HCT116 (cell line): ENCODE data around the gene DRD2. TPM values are rescaled to one million over a fixed set of nuclear protein-coding genes. Genes with fewer than 3 reads are reported as not detected.

Source experiments
- ATAC-seq: fragments of 200-7000 bp; cut with Tn5 transposase; 2 replicates; pipeline ENCODE4 v1.9.1; 2020; ENCODE audit warnings: mild to moderate bottlenecking, moderate library complexity
- BruUV-seq: library from RNA; stranded (reverse); fragments of 400-500 nt; replicated peaks from 2 replicates; lab custom pipeline; 2021; lab: Mats Ljungman, UMichigan
- CTCF ChIA-PET: fragments of 300-600 bp; sonication (Branson Sonifier 250); formaldehyde crosslinking; loops from one replicate; lab custom pipeline; 2021; ENCODE audit warnings: antibody characterized with exemption; lab: Charles Lee
- POLR2A ChIA-PET: fragments of 300-600, 350-600 bp; sonication (Branson Sonifier 250); formaldehyde crosslinking; loops from one replicate; lab custom pipeline; 2021; ENCODE audit warnings: antibody characterized with exemption; lab: Charles Lee
- RAD21 ChIA-PET, 2 experiments: fragments of 300-600 bp; sonication (Branson Sonifier 250); formaldehyde crosslinking; loops; one replicate each; lab custom pipeline; 2023; ENCODE audit warnings: low total read pairs in 2 of 2; ENCODE audit not compliant: uncharacterized antibody in 2 of 2, unreplicated experiment in 2 of 2, low non-redundant PET in 1 of 2; lab: Charles Lee
- DNase-seq: peaks from one replicate; pipeline ENCODE4 v3.0.0-alpha.2; 2010; ENCODE audit warnings: low read depth, low spot score
- H2AFZ ChIP-seq: fragments of 200-600 bp; shearing (Covaris generic), sonication (generic); 2 replicates; pipeline ENCODE4 v1.6.1; 2017; ENCODE audit warnings: low read depth, mixed run types, mixed read lengths, antibody characterized with exemption, low read length; ENCODE audit not compliant: poor library complexity, severe bottlenecking
- H3K27ac ChIP-seq: 2 replicates; pipeline ENCODE4 v1.5.1; 2012; ENCODE audit warnings: low read depth, low read length
- H3K27me3 ChIP-seq: fragments of 200-600 bp; sonication (generic); 2 replicates; pipeline ENCODE4 v1.6.1; 2016; ENCODE audit warnings: mixed run types, low read length, mixed read lengths; ENCODE audit not compliant: insufficient read depth
- H3K36me3 ChIP-seq, 2 experiments: fragments of 200-500 bp in 1 of 2; fragments of 200-600 bp in 1 of 2; sonication (Bioruptor generic) in 1 of 2; sonication (generic) in 1 of 2; 2 replicates each; pipeline versions ENCODE4 v1.5.1 to v1.6.1; 2014 to 2016; ENCODE audit warnings: low read length in 2 of 2, inconsistent platforms in 1 of 2, mixed read lengths in 1 of 2, mixed run types in 1 of 2; ENCODE audit not compliant: insufficient read depth in 2 of 2, control insufficient read depth in 1 of 2
- H3K4me1 ChIP-seq, 2 experiments: fragments of 200-600 bp in 1 of 2; sonication (generic) in 1 of 2; 2 replicates each; pipeline versions ENCODE4 v1.5.1 to v1.6.1; 2012 to 2017; ENCODE audit warnings: low read length in 2 of 2, inconsistent platforms in 1 of 2, mild to moderate bottlenecking in 1 of 2, mixed read lengths in 1 of 2, mixed run types in 1 of 2, moderate library complexity in 1 of 2; ENCODE audit not compliant: insufficient read depth in 2 of 2, control insufficient read depth in 1 of 2
- H3K4me2 ChIP-seq: fragments of 200-600 bp; sonication (generic); 2 replicates; pipeline ENCODE4 v1.6.1; 2017; ENCODE audit warnings: mixed run types, low read length, mixed read lengths
- H3K4me3 ChIP-seq, 2 experiments: fragments of 200-600 bp in 1 of 2; sonication (generic) in 1 of 2; replicated peaks in 1 of 2; 2 replicates each; pipeline ENCODE4 v1.5.1; 2011 to 2016; ENCODE audit warnings: low read length in 2 of 2, control low read depth in 1 of 2, low read depth in 1 of 2, mild to moderate bottlenecking in 1 of 2, mixed read lengths in 1 of 2, mixed run types in 1 of 2
- H3K79me2 ChIP-seq: fragments of 200-600 bp; sonication (generic); 2 replicates; pipeline ENCODE4 v1.6.1; 2017; ENCODE audit warnings: mild to moderate bottlenecking, mixed run types, low read length, moderate library complexity, mixed read lengths; ENCODE audit not compliant: insufficient read depth
- H3K9ac ChIP-seq: fragments of 200-600 bp; sonication (generic); 2 replicates; pipeline ENCODE4 v1.6.1; 2016; ENCODE audit warnings: low read length, mixed read lengths
- H3K9me2 ChIP-seq: fragments of 200-600 bp; sonication (generic), shearing (Covaris generic); 2 replicates; pipeline ENCODE4 v1.6.1; 2017; ENCODE audit warnings: mixed run types, mild to moderate bottlenecking, moderate library complexity; ENCODE audit not compliant: insufficient read depth
- H3K9me3 ChIP-seq, 2 experiments: fragments of 200-500 bp in 1 of 2; fragments of 200-600 bp in 1 of 2; sonication (Bioruptor generic) in 1 of 2; sonication (generic) in 1 of 2; 2 replicates each; pipeline ENCODE4 v1.6.1; 2014 to 2017; ENCODE audit warnings: low read length in 2 of 2, mixed read lengths in 2 of 2, inconsistent platforms in 1 of 2, low read depth in 1 of 2, mild to moderate bottlenecking in 1 of 2, mixed run types in 1 of 2, moderate library complexity in 1 of 2; ENCODE audit not compliant: control insufficient read depth in 1 of 2, insufficient read depth in 1 of 2
- H4K20me1 ChIP-seq: fragments of 200-600 bp; sonication (generic), shearing (Covaris generic); 2 replicates; pipeline ENCODE4 v1.6.1; 2017; ENCODE audit warnings: mixed run types, mild to moderate bottlenecking, moderate library complexity; ENCODE audit not compliant: insufficient read depth
- EZH2 ChIP-seq: fragments of 200-600 bp; sonication (generic); IDR thresholded peaks from 2 replicates; pipeline ENCODE4 v1.6.1; 2017; ENCODE audit warnings: antibody characterized with exemption, mixed run types
- EZH2phosphoT487 ChIP-seq: fragments of 200-600 bp; IDR thresholded peaks from 2 replicates; pipeline ENCODE4 v1.6.1; 2018; ENCODE audit warnings: antibody characterized with exemption, borderline replicate concordance
- POLR2AphosphoS5 ChIP-seq: IDR thresholded peaks from 2 replicates; pipeline ENCODE4 v1.6.1; 2011; ENCODE audit warnings: mild to moderate bottlenecking, low read depth, low read length, moderate library complexity
- RAD21 ChIP-seq: IDR thresholded peaks from 2 replicates; pipeline ENCODE4 v1.6.1; 2012; ENCODE audit warnings: low read depth, mild to moderate bottlenecking
- SP1 ChIP-seq: IDR thresholded peaks from 2 replicates; pipeline ENCODE4 v1.6.1; 2012; ENCODE audit warnings: low read depth
- TCF7L2 ChIP-seq: IDR thresholded peaks from 2 replicates; pipeline ENCODE4 v1.7.0; 2011; ENCODE audit warnings: borderline replicate concordance, inconsistent platforms; ENCODE audit not compliant: insufficient read depth, insufficient read length; ENCODE audit errors: extremely low read depth
- YY1 ChIP-seq: IDR thresholded peaks from 2 replicates; pipeline ENCODE4 v1.6.1; 2011; ENCODE audit warnings: low read length, low read depth, moderate library complexity, mild to moderate bottlenecking; ENCODE audit not compliant: insufficient replicate concordance; ENCODE audit errors: extremely low read depth
- intact Hi-C: fragments of 100-400 bp; cut with micrococcal nuclease; formaldehyde crosslinking; loops from 2 replicates; pipeline ENCODE4 v1.10.0; 2022
- total RNA-seq: library from RNA; stranded (reverse); gene quantifications from one replicate; pipeline ENCODE4 v1.2.1, GENCODE V29; 2021; ENCODE audit not compliant: unreplicated experiment
- TF ChIP-seq, protein P1 (sequence below): IDR thresholded peaks from 2 replicates; pipeline ENCODE4 v1.6.1; 2012
- TF ChIP-seq, protein P2 (sequence below): IDR thresholded peaks from 2 replicates; pipeline ENCODE4 v1.6.1; 2011; ENCODE audit warnings: mild to moderate bottlenecking, low read length, moderate library complexity; ENCODE audit not compliant: insufficient replicate concordance; ENCODE audit errors: extremely low read depth

DRD2 gene
- total RNA-seq, 1 experiment from 2014 or later: not detected

DNA sequence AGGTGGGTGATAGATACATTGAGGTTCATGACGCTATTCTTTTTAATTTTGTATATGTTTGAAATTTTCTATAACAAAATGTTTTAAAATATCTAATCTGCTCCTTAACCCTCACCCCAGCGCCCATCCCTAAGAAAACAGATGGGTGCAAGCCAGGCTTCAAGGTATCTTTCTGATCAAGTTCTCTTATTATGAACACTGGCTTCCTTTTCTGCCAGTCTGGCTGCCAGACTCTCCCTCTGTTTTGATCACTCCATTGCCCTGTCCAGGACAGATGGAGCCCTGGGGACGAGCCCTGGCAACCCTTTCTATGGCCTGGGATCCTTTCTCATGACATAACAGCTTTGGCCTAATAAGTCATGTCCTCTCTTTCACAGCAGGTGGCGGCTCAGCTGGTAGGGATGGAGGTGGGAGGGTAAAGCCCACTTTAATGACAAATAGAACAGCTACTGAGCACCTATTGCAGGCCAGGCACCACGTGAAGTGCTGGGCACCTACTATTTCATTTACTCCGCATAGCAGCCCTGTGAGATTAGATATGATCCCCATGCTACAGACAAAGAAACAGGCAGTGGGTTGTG, 38.4 kb downstream of the DRD2 start:
- Histone ChIP-seq H4K20me1 (no peaks in the 10 kb centered on the region), H3K4me2 (no peak overlapping the region)
- no TSS peak for BruUV-seq
- ATAC-seq: no peak
- TF ChIP-seq SP1 (no peak), RAD21 (no peak)
- TF ChIP-seq, protein P1, sequence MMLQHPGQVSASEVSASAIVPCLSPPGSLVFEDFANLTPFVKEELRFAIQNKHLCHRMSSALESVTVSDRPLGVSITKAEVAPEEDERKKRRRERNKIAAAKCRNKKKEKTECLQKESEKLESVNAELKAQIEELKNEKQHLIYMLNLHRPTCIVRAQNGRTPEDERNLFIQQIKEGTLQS: no peak
- TF ChIP-seq, all 23 proteins: peak for 0
- Histone ChIP-seq H3K9me3 (no peaks in the 10 kb centered on the region), H3K4me3 (no peak overlapping the region), H3K4me1 (no peaks in the 10 kb centered on the region), H3K79me2 (no peaks in the 10 kb centered on the region), H3K27me3 (peaks cover 22% of the 10 kb centered on the region), H3K27ac (no peak overlapping the region), H2AFZ (no peak overlapping the region), H3K36me3 (no peaks in the 10 kb centered on the region), H3K9me2 (no peaks in the 10 kb centered on the region), H3K9ac (no peak overlapping the region)
- intact Hi-C loops: no loop called here
- POLR2A ChIA-PET: no interaction called here
- RAD21 ChIA-PET: no interaction called here
- CTCF ChIA-PET: no interaction called here
- no peak for DNase-seq

DNA sequence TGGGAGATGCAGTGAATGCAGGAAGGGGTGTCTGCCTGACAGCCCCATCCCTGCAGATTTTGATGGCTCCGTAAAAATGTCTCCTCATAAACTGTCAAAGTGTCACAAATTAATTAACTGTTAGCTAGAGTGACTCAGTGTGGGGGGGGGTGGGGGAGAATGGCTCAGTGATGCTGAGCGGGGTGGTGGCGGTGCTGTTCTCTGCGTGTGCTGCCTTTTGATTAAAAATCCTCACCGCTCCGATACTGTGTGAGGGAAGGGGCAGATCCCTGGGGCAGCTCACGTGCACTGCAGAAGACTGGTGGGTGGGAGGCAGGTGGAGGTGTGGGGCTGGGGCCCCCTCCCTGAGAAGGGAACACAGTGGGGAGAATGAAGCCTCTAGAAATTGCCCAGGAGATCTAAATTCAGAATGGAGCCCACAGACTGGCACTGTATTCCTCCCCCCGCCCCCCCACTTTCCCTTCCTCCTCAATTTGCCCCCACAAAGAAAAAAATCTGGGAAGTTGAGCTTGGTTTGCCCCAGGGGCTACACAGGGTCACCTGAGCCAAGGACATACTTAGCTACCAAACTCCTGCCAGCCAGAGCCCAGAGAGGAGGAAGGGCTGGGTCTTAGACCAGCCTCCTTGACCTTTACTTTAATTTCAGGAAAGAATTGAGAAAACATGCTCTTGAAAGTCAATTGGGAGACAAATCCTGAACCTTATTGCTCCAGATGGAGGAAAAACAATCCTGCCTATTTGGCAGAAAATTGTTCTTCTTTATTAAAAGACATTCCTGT, 39.8 kb downstream of the DRD2 start:
- H3K9ac ChIP-seq: no peak overlapping the region
- H2AFZ ChIP-seq: no peak overlapping the region
- no peaks in the 10 kb centered on the region for H3K9me2 ChIP-seq
- DNase-seq: no peak
- no peaks in the 10 kb centered on the region for H3K79me2 ChIP-seq
- no peak overlapping the region for H3K27ac ChIP-seq
- H3K4me3 ChIP-seq: no peak overlapping the region
- ATAC-seq: no peak
- H4K20me1 ChIP-seq: no peaks in the 10 kb centered on the region
- H3K4me2 ChIP-seq: no peak overlapping the region
- ChIA-PET POLR2A (no interaction called here), CTCF (no interaction called here), RAD21 (no interaction called here)
- H3K4me1 ChIP-seq: no peaks in the 10 kb centered on the region
- BruUV-seq: no TSS peak
- peaks cover 11% of the 10 kb centered on the region; the same call in 1 of the 2 replicates for H3K27me3 ChIP-seq
- H3K9me3 ChIP-seq: no peaks in the 10 kb centered on the region
- H3K36me3 ChIP-seq: no peaks in the 10 kb centered on the region
- intact Hi-C loops: no loop called here
- TF ChIP-seq EZH2phosphoT487 (no peak), TCF7L2 (no peak), YY1 (no peak), EZH2 (no peak), POLR2AphosphoS5 (no peak)
- TF ChIP-seq, protein P1: no peak
- TF ChIP-seq, protein P2, sequence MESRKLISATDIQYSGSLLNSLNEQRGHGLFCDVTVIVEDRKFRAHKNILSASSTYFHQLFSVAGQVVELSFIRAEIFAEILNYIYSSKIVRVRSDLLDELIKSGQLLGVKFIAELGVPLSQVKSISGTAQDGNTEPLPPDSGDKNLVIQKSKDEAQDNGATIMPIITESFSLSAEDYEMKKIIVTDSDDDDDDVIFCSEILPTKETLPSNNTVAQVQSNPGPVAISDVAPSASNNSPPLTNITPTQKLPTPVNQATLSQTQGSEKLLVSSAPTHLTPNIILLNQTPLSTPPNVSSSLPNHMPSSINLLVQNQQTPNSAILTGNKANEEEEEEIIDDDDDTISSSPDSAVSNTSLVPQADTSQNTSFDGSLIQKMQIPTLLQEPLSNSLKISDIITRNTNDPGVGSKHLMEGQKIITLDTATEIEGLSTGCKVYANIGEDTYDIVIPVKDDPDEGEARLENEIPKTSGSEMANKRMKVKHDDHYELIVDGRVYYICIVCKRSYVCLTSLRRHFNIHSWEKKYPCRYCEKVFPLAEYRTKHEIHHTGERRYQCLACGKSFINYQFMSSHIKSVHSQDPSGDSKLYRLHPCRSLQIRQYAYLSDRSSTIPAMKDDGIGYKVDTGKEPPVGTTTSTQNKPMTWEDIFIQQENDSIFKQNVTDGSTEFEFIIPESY: no peak
